ENCODE data around the gene WNT9A.
A peak's percentile ranks its signal among the peaks of the same experiment; 100 is the strongest.
"Not testable (repeated sequence)": the region's sequence is repeated elsewhere in the genome, so short reads cannot be mapped to it uniquely, and the experiment has no call there.

Gene WNT9A, protein sequence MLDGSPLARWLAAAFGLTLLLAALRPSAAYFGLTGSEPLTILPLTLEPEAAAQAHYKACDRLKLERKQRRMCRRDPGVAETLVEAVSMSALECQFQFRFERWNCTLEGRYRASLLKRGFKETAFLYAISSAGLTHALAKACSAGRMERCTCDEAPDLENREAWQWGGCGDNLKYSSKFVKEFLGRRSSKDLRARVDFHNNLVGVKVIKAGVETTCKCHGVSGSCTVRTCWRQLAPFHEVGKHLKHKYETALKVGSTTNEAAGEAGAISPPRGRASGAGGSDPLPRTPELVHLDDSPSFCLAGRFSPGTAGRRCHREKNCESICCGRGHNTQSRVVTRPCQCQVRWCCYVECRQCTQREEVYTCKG

DNA sequence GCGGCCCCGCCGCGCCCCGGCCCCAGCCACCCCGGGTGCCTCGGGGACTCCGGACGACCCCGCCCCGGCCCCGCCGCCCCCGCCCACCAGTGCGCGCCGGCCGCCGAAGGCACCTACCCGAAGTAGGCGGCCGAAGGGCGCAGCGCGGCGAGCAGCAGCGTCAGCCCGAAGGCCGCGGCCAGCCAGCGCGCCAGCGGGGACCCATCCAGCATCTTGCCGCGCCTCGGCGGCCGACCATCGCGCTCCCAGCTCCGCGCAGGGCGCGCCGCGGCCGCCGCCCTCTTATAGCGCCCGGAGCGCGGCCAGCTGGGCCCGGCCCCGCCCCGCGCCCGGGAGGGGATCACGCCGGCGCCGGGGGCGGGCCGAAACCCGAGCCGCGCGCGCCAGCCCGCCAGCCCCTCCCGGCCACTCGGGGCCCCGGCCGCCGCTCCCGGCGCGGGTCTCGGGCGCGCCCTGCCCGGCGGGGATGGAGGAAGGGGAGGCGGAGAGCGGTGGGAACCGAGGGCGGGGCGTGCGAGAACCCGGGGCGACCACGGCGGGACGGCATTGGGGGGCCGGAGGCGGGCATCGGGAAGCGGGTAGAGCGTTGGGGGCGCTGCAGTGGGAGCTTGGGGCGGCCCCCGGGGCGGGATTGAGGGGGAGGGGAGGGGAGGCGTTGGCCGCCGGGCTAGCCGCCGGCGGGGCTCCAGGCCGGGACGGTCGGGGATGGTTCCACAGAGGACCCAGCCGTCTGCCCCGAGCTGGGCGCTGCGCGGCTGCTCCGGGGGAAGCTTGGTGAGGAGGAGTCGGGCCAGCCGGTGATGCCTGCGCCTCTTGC lies at the start of gene WNT9A:
Gene WNT9A, minus strand, starts transcription at position 257 of the 817 bp plus-strand sequence. Its CDS starts 45 bp downstream, at position 212.
- Mint-ChIP-seq H3K36me3 (ENCODE audit: low read depth) (no peaks in the 10 kb centered on the region), H3K27ac (no peak within 1 kb of the TSS), H3K4me1 (ENCODE audit: low read depth) (peaks cover 12% of the 10 kb centered on the region), H3K4me3 (peak within 1 kb of the TSS; percentile 64), H3K9me3 (no peaks in the 10 kb centered on the region), H3K27me3 (peaks cover 15% of the 10 kb centered on the region)

DNA sequence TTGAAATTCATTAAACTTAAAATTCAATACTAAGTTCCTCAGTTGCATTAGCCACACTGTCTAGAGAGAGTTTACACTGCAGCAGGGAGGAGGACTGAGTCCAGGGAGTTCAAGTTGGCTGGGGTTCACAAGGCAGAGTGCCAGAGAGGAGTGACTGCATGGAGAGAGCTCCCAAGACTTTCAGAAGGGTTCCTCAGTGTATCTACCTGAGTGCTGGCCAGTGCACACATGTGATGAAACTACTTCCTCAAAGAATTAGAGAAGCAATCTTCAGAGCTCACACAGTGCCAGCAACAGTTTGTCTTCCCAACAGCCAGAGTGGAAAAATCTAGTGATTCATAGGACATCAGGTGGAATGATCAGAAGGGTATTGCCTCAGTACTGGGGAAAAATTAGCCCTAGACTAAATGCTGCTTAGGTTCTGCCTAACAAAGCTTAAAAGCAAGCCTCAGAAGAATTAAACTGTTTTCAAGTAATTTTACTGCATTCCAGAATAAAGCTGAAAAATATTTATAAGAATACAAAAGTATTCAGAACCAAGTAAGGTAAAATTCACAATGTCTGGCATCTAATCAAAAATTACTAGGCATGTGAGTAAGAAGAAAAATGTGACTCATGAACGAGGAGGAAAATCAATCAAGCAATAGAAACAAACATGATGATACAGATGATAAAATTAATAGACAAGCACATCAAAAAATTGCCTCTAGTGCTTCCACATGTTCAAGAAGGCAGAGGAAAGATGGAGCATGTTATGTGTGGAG lies 48.6 kb upstream of the WNT9A start:
- Mint-ChIP-seq H3K4me1 (ENCODE audit: low read depth) (no peaks in the 10 kb centered on the region), H3K27me3 (peaks cover 30% of the 10 kb centered on the region), H3K9me3 (peaks cover 18% of the 10 kb centered on the region), H3K36me3 (ENCODE audit: low read depth) (no peaks in the 10 kb centered on the region), H3K27ac (no peak overlapping the region), H3K4me3 (no peak overlapping the region)

DNA sequence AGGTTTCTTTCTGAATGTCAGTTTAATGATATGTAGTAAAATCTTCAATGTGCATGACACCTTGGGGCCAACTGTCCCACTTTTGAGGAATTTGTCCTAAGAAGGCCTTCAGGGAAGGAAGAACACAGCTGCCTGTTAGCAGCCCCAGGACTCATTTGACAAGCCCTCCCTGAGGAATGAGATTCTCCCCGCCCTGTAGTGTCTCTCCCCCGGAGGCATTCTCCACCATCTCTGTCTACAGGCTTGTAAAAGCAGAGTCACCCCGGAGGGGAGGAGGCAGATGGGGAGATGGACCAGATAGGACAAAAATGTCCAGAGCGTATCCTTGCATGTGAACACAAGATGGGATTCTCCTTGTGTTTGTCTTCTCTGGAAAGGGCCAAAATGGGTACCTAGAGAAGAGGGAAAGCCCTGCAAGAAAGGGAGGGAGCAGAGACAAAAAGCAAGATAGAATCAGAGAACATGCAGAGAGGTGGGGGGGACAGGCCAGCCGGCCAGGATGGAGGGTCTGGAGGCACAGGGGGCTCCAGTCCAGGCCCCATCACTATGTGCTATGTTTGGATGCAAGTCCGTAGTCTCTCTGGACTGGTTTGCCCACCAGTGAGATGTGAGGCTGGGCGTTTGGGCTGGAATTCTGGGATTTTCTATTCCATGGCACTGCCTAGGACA lies 47.0 kb upstream of the WNT9A start:
- Mint-ChIP-seq H3K9me3 (peaks cover 18% of the 10 kb centered on the region), H3K36me3 (ENCODE audit: low read depth) (no peaks in the 10 kb centered on the region), H3K27me3 (peaks cover 36% of the 10 kb centered on the region), H3K4me1 (ENCODE audit: low read depth) (no peaks in the 10 kb centered on the region), H3K27ac (no peak overlapping the region), H3K4me3 (no peak overlapping the region)

DNA sequence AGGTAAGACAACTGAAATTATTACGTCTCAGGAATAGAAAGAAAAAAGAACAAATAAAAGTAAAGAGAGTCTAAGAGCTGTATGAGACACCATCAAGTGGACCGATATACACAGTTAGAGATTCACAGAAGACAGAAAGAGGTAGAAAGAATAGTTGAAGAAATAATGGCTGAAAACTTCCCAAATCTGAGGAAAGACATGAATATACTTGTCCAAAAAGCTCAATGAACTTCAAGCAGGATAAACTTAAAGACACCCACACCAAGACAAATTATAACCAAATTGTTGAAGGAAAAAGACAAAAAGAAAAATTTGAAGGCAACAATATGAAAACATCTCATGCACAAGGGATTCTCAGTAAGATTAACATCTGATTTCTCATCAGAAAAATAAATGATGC lies 39.4 kb upstream of the WNT9A start:
- no peak overlapping the region for H3K4me3 Mint-ChIP-seq
- H3K27ac Mint-ChIP-seq, result no peak overlapping the region
- no peaks in the 10 kb centered on the region for H3K4me1 Mint-ChIP-seq (ENCODE audit: low read depth)
- H3K27me3 Mint-ChIP-seq, result peaks cover 45% of the 10 kb centered on the region
- H3K36me3 Mint-ChIP-seq (ENCODE audit: low read depth), result no peaks in the 10 kb centered on the region
- H3K9me3 Mint-ChIP-seq, result peaks cover 5% of the 10 kb centered on the region

DNA sequence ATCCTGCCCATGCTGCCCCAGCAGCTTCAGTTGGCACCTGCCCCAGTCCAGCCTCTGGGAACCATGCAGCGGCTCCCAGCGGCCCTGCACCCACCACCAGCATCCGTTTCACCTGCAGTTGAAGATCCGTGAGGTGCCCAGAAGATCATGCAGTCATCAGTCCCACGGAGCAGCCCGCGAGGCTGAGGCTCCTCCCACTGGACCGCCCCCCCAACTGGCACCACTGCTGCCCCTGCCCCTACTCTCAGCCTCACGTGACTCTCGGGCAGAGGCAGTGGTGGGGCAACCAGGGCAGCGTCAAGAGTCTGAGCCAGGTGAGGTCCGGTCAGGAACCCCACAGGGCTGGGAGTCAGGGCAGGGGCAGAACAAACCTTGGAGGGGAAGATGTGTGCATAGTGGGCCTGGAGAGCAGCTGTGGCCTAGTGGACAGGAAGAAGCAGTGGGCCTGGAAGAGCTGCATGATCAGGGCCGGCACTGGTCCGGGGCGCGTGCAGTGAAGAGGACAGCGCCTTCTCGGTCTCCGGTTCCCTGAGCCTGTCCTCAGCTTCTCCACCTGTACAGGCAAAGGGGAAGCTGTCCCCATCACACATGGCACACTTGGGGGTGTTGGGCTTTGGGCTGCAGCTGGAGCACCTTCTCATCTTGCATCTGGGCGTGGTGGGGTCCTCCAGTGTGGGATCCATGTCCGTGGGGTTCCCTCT lies 28.0 kb upstream of the WNT9A start:
- H3K9me3 Mint-ChIP-seq; H3K4me3 Mint-ChIP-seq; H3K27ac Mint-ChIP-seq; H3K36me3 Mint-ChIP-seq (ENCODE audit: low read depth); H3K4me1 Mint-ChIP-seq (ENCODE audit: low read depth); H3K27me3 Mint-ChIP-seq: not testable (repeated sequence)

DNA sequence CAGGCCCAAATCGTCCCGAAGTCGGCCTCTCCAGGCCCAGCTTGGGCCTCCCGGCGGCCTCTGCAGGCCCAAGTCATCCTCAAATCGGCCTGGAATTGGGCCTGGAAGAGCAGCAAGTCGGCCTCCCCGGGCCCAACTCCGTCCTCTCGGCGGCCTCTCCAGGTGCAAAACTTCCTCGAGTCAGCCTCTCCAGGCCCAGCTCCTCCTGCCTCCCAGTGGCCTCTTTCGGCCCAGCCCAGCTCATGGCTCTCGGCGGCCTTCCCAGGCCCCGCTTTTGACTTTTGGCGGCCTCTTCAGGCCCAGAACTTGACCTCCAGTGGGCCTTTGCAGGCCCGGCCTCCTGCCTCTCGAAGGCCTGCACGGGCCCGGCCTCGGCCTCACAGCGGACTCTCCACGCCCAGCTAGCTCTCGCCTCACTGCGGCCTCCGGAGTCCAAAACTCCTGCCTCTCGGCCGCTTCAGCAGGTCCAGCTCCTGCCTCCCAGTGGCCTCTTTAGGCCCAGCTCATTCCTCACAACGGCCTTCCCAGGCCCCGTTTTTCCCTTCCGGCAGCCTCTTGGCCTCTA lies 26.1 kb upstream of the WNT9A start:
- not testable (repeated sequence) for H3K4me3 Mint-ChIP-seq; H3K9me3 Mint-ChIP-seq; H3K27ac Mint-ChIP-seq; H3K27me3 Mint-ChIP-seq; H3K36me3 Mint-ChIP-seq (ENCODE audit: low read depth); H3K4me1 Mint-ChIP-seq (ENCODE audit: low read depth)

DNA sequence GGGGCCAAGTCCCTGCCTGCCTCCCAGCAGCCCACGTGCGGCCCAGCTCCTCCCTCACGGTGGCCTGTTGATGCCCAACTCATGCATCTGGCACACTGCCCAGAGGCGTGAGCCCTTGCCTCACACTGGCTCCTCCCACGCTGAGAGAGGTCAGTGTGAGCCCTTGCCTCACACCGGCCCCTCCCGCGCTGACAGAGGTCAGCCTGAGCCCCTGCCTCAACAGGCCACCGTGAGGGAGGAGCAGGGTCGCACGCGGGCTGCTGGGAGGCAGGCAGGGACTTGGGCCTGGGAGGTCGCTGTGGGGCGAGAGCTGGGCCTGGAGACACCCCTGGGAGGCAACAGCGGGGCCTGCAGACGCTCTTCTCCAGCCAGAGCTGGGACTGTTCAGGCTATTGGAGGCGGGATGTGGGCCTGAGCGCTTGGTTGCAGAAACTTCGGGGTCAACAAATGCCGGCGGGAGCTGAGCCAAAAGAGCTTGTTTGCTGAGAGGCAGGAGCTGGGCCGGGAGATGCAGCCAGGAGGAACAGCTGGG lies 25.2 kb upstream of the WNT9A start:
- H3K4me3 Mint-ChIP-seq; H3K36me3 Mint-ChIP-seq (ENCODE audit: low read depth); H3K4me1 Mint-ChIP-seq (ENCODE audit: low read depth); H3K9me3 Mint-ChIP-seq; H3K27me3 Mint-ChIP-seq; H3K27ac Mint-ChIP-seq: not testable (repeated sequence)

DNA sequence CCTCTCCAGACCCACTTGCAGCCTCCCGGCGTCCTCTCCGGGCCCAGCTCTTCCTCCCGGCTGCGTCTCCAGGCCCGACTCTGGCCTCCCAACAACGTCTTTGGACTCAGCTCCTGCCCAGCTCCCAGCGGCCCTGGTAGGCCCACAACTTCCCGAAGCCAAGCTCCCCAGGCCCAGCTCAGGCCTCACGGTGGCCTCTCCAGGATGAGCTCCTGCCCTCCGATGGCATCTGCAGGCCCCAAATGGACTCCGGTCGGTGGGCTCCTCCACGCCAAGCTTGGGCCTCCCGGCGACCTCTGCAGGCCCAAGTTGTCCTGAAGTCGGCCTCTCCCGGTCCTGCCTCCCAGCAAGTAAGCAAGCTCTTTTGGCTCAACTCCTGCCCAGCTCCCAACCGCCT lies 24.5 kb upstream of the WNT9A start:
- not testable (repeated sequence) for H3K4me1 Mint-ChIP-seq (ENCODE audit: low read depth); H3K4me3 Mint-ChIP-seq; H3K27ac Mint-ChIP-seq; H3K9me3 Mint-ChIP-seq; H3K36me3 Mint-ChIP-seq (ENCODE audit: low read depth); H3K27me3 Mint-ChIP-seq

DNA sequence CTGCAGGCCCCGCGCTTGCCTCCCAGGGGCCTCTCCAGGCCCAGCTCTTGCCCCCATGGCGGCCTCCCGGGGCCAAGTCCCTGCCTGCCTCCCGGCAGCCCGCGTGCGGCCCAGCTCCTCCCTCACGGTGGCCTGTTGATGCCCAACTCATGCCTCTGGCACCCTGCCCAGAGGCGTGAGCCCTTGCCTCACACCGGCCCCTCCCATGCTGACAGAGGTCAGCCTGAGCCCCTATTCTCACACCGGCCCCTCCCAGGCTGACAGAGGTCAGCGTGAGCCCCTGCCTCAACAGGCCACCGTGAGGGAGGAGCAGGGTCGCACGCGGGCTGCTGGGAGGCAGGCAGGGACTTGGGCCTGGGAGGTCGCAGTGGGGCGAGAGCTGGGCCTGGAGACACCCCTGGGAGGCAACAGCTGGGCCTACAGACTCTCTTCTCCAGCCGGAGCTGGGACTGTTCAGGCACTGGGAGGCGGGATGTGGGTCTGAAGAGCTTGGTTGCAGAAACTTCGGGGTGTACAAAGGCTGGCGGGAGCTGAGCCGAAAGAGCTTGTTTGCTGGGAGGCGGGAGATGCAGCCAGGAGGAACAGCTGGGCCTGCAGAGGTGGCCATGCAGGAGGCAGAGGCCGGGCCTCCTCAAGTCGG lies 24.0 kb upstream of the WNT9A start:
- not testable (repeated sequence) for H3K36me3 Mint-ChIP-seq (ENCODE audit: low read depth); H3K4me1 Mint-ChIP-seq (ENCODE audit: low read depth); H3K4me3 Mint-ChIP-seq; H3K27me3 Mint-ChIP-seq; H3K9me3 Mint-ChIP-seq; H3K27ac Mint-ChIP-seq

DNA sequence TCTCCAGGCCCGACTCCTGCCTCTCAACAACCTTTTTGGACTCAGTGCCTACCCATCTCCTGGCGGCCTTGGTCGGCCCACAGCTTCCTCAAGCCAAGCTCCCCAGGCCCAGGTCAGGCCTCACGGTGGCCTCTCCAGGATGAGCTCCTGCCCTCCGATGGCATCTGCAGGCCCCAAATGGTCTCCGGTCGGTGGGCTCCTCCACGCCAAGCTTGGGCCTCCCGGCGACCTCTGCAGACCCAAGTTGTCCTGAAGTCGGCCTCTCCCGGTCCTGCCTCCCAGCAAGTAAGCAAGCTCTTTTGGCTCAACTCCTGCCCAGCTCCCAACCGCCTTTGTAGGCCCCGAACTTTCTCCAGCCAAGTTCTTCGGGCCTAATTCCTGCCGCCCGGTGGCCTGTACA lies 23.5 kb upstream of the WNT9A start:
- H3K36me3 Mint-ChIP-seq (ENCODE audit: low read depth); H3K4me3 Mint-ChIP-seq; H3K27me3 Mint-ChIP-seq; H3K9me3 Mint-ChIP-seq; H3K4me1 Mint-ChIP-seq (ENCODE audit: low read depth); H3K27ac Mint-ChIP-seq: not testable (repeated sequence)

DNA sequence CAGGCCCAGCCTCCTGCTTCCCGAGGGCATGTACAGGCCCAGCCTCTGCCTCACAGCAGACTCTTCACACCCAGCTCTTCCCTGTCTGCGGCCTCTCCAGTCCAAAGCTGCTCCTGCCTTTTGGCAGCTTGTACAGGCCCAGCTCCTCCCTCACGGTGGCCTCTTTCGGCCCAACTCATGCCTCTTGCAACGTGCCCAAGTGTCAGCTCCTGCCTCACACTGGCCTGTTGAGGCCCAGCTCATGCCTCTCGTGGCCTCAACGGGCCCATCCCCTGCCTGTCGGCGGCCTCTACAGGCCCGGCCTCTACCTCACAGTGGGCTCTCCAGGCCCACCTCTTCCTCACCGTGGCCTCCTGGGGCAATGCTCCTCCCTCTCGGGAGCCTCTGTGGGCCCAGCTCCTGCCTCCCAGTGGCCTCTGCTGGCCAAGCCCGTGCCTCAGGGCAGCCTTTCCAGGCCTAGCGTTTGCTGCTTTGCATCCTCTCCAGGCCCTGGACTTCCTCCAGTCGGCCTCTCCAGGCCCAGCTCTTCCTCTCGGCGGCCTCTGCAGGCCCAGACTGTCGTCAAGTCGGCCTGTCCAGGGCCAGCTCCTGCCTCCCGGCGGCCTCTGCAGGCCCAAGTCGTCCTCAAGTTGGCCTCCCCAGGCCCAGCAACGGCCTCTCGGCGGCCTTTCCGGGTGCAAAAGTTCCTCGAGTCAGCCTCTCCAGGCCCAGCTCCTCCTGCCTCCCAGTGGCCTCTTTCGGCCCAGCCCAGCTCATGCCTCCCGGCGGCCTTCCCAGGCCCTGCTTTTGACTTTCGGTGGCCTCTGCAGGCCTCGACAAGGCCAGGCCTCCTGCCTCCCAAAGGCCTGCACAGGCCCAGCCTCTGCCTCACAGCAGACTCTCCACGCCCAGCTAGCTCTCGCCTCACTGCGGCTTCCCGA lies 22.6 kb upstream of the WNT9A start:
- H3K36me3 Mint-ChIP-seq (ENCODE audit: low read depth), result not testable (repeated sequence)

DNA sequence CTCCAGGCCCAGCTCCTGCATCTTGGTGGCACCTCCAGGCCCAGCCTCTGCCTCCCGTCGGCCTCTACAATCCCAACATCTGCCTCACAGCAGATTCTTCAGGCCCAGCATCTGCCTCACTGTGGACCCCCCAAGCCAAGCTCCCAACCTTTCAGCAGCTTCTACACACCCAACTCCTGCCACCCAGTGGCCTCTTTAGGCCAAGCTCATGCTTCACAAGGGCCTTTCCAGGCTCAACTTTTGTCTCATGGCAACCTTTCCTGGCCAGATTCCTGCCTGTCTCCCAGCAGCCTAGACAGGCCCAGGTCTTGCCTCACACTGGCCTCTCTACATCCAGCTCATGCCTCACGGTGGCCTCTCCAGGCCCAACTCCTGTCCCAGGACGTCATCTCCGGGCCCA lies 20.1 kb upstream of the WNT9A start:
- not testable (repeated sequence) for H3K36me3 Mint-ChIP-seq (ENCODE audit: low read depth); H3K4me1 Mint-ChIP-seq (ENCODE audit: low read depth); H3K9me3 Mint-ChIP-seq; H3K4me3 Mint-ChIP-seq; H3K27me3 Mint-ChIP-seq; H3K27ac Mint-ChIP-seq

More for the DNA sequence above, 22.6 kb upstream of the WNT9A start:
- H3K9me3 Mint-ChIP-seq; H3K4me3 Mint-ChIP-seq; H3K27ac Mint-ChIP-seq; H3K4me1 Mint-ChIP-seq (ENCODE audit: low read depth); H3K27me3 Mint-ChIP-seq: not testable (repeated sequence)

DNA sequence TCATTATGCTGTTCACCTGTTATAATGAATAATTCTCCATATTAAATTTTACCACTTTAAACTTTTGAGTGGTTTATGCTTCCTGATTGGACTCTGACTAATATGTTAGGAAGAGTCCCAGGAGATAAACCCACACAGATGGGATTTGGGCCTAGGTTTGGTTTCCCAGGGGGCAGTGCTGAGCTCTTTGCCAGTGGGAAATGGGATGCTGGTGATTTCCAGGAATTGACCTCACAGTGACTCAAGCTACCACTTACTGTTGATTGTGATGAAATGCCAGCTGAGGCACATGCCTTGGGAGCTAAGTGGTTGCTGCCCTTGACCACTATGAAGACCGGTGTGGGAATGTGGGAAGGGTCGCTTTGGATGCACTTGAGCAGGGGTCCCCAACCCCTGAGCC lies 19.0 kb upstream of the WNT9A start:
- not testable (repeated sequence) for H3K27ac Mint-ChIP-seq; H3K36me3 Mint-ChIP-seq (ENCODE audit: low read depth); H3K4me3 Mint-ChIP-seq

More for the DNA sequence above, 19.0 kb upstream of the WNT9A start:
- not testable (repeated sequence) for H3K4me1 Mint-ChIP-seq (ENCODE audit: low read depth); H3K9me3 Mint-ChIP-seq; H3K27me3 Mint-ChIP-seq
